SHP77 treated with DMSO at 0.1 percent for 48 hours (cell line): ENCODE data around the gene DPP8.
"Not testable (repeated sequence)": the region's sequence is repeated elsewhere in the genome, so short reads cannot be mapped to it uniquely, and the experiment has no call there.

Experiments used
- DNase-seq: peaks from one replicate; lab custom pipeline; 2025; lab: John Stamatoyannopoulos, UW

DPP8 gene

GRCh38 chr15:65524226-65524625 is 6.7 kb upstream of the DPP8 start:
- no peak for DNase-seq

DNA sequence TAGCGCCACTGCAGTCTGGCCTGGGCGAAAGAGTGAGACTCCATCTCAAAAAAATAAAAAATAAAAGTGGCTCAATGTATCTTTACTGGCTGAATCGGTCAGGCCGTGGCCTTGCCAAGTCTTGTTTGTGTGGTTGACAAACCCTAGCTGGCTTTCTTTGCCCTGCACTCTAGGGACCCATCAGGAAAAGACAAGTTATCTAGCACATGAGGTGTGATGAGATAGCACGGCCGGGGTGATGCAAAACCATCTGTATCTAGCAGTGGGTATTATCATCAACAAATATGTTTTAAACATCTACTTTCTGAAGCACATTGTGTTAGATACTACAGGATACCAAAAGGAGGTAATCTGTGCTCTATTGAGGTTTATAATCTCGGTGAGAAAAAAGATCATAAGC is 3.9 kb upstream of the DPP8 start:
- DNase-seq: no peak

GRCh38 chr15:65518633-65519285 is 1.3 kb upstream of the DPP8 start:
- DNase-seq: no peak

GRCh38 chr15:65517866-65518207 is 348 bp upstream of the DPP8 start:
- no peak for DNase-seq

DNA sequence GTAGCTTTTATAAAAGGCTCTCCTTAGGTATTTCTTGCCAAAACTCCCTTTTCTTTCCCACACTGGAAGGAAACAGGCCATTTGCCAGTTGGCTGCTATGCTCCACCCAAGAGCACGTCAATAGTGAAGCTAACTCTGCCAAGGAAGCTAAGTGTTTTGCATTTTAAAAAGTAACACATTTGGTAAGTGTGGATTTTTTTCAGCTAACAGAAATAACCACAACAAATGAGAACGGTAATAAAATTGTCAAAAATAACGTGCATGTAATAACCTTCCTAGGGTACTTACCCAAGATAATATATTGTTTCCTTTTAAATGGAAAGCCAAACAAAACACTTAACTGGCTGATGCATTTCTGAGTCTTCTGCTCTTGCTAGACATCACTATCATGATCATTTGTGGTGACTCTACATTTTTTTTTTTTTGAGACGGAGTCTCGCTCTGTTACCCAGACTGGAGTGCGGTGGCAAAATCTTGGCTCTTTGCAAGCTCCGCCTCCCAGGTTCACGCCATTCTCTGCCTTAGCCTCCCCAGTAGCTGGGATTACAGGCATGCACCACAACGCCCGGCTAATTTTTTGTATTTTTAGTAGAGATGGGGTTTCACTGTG is 4.6 kb downstream of the DPP8 start:
- DNase-seq: no peak

- DNase-seq: no peak
Measured at GRCh38 chr15:65512189-65512588, 5.3 kb downstream of the DPP8 start.

- no peak for DNase-seq
Measured at GRCh38 chr15:65509321-65509720, 8.2 kb downstream of the DPP8 start.

DNA sequence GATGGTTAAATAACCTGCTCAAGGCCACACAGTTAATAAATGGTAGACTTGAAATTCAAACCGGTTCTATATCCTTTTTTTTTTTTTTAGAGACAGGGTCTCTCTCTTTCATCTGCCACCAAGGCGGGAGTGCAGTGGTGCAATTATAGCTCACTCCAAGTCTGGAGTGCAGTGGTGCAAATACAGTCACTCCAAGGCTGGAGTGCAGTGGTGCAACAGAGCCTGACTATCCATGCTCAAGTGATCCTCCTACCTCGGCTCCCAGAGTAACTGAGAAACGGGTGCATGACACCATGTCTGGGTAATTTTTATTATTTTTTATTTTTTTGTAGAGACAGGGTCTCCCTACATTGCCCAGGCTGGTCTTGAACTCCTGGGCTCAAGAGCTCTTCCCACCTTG is 23.4 kb downstream of the DPP8 start:
- no peak for DNase-seq

- DNase-seq: no peak
Measured at GRCh38 chr15:65484876-65485275, 32.6 kb downstream of the DPP8 start.

- no peak for DNase-seq
Measured at GRCh38 chr15:65476903-65477302, 40.6 kb downstream of the DPP8 start.

- DNase-seq: no peak
Measured at GRCh38 chr15:65470866-65471265, 46.6 kb downstream of the DPP8 start.

DNA sequence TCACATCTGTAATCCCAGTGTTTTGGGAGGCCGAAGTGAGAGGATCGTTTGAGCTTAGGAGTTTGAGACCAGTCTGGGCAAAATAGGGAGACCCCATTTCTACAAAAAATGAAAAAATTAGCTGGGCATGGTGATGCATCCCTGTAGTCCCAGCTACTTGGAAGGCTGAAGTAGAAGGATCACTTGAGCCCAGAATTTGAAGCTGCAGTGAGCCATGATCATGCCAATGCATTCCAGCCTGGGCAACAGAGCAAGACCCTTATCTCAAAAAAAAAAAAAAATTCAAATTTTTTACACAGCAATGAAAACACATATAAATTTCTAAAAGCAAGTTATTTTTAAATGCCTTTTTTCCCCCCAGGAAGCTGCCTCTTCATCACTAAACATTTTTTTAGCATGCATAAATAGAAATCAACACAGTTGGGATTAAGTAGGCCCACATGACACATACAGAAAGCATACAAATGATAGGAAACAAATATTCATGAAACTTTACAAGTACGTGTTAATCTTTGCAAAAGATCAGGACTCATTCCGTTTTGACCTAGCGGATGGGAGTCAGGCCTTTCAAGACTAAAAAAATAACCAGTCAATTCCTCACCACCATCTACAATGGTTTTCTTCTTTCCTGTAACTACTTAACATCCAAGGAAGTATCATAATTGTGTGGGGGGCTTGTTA is 49.1 kb downstream of the DPP8 start:
- DNase-seq: no peak

GRCh38 chr15:65466901-65467300 is 50.6 kb downstream of the DPP8 start:
- DNase-seq: no peak

DNA sequence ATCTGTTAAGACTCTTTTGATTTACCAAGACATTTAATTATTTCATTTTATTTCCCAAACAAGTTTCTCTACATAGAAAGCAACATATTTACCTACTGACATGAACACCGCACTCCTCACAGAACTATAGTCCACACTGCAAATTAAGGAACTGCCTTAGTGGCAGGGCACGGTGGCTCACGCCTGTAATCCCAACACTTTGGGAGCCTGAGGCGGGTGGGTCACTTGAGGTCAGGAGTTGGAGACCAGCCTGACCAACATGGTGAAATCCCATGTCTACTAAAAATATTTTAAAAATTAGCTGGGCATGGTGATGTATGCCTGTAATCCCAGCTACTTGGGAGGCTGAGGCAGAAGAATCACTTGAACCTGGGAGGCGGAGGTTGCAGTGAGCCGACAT is 54.4 kb downstream of the DPP8 start:
- not testable (repeated sequence) for DNase-seq

DNA sequence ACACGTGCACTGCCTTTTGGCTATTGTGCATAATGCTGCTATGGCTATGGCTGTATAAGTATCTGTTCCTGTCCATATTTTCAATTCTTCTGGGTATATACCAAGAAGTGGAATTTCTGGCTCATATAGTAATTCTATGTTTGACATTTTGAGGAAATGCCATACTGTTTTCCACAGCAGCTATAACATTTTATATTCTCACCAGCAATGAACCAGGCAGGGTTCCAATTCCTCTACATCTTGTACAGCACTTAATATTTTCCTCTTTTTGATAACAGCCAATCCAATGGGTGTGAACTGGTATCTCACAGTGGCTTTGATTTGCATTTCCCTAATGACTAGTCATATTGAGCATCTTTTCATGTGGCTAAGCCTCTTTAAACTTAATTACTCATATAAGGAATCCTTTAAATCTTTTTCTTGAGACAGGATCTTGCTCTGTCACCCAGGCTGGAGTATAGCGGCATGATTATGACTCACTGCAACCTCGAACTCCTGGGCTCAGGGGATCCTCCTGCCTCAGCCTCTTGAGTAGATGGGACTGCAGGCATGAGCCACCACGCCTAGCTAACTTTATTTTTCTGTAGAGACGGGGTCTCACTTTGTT is 56.6 kb downstream of the DPP8 start:
- no peak for DNase-seq

- not testable (repeated sequence) for DNase-seq
Measured at GRCh38 chr15:65455256-65455655, 62.2 kb downstream of the DPP8 start.

DNA sequence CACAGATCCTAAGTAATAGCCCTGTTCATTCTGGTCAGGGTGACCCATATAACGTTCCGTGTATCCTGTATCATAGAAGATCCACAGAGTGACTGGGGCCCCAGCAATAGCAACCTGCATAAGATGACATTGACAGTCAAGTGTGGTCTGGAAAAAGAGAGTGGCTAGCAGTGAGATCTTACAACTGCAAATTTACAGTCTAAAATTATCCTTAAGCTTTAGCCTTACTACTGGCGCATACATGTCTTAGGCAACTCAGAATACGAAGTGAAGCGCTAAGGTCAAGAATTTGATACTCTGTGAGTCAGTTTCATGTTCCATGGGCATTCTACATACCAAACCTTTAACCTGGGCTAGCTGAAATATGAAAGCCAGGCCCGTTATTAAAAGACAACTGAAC is 65.5 kb downstream of the DPP8 start:
- DNase-seq: no peak

DNA sequence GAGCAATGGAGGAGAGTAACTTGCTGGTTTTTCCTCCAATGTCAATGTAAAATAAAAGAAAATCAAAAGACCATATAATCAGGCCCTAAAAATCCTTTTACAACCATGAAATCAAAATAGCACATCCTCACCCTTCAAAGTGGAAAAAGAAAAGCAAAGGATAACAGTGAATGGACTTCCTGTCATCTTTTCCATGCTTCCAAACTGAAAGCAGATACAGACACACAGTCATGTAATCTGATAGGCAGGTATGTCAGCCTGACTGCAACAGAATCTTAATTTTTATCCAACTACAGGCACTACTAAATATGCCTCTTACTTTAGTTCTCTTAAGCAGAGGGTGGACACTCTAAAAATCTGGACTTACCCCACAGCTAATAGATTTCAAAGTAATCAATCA is 66.9 kb downstream of the DPP8 start:
- no peak for DNase-seq

- no peak for DNase-seq
Measured at GRCh38 chr15:65447145-65447544, 70.3 kb downstream of the DPP8 start.

GRCh38 chr15:65434201-65434600 is 83.3 kb downstream of the DPP8 start:
- DNase-seq: no peak

GRCh38 chr15:65431731-65432130 is 85.8 kb downstream of the DPP8 start:
- no peak for DNase-seq

- DNase-seq: no peak
Measured at GRCh38 chr15:65426216-65426853, 91.2 kb downstream of the DPP8 start.

DNA sequence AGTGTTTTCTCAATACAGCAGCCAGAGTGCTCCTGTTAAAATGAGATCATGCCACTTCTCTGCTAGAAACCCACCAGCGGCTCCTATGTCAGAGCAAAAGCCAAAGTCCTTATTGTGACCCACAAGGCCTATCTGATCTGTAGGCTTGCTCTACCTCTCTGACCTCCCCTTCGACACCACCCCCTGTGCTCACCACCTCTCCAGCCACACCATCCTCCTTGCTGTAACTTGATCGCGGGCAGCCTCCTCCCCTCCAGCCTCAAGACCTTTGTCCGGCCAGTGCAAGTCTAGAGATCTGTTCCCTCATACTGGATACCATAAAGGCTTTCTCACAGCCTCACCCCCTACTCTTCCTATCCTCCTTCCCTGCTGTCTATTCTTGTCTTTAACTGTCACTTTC is 92.8 kb downstream of the DPP8 start:
- no peak for DNase-seq
